Left ventricle myocardium inferior (tissue), 1 donor: ENCODE data around the gene FBXO17. TPM values are rescaled to one million over a fixed set of nuclear protein-coding genes. Genes with fewer than 3 reads are reported as not detected.

Source experiments
- DNase-seq: peaks from one replicate; pipeline ENCODE4 v3.0.0-alpha.2; 2020
- H3K27ac ChIP-seq: fragments of 200-600 bp; replicated peaks from 2 replicates; pipeline ENCODE4 v1.8.0; 2021
- H3K27me3 ChIP-seq: fragments of 200-600 bp; 2 replicates; pipeline ENCODE4 v1.8.0; 2021; ENCODE audit warnings: low read depth
- H3K36me3 ChIP-seq: fragments of 200-600 bp; 2 replicates; pipeline ENCODE4 v1.8.0; 2021
- H3K4me1 ChIP-seq: fragments of 200-600 bp; 2 replicates; pipeline ENCODE4 v1.8.0; 2021
- H3K4me3 ChIP-seq: fragments of 200-600 bp; 2 replicates; pipeline ENCODE4 v1.8.0; 2021; ENCODE audit warnings: mild to moderate bottlenecking, moderate library complexity
- H3K9me3 ChIP-seq: fragments of 200-600 bp; replicated peaks from 2 replicates; pipeline ENCODE4 v1.8.0; 2021
- intact Hi-C: fragments of 100-400 bp; cut with micrococcal nuclease; formaldehyde crosslinking; loops from one replicate; pipeline ENCODE4 v1.11.0; 2022
- total RNA-seq: library from RNA; stranded (reverse); fragmentation: NEBNext Ultra II Directional; extraction: Animal tissue kit (Norgen Biotek cat#: 25700); gene quantifications from one replicate; pipeline ENCODE4 v1.2.1, GENCODE V29; 2021
- TF ChIP-seq, protein P1 (sequence below): fragments of 200-600 bp; IDR thresholded peaks from 2 replicates; pipeline ENCODE4 v1.8.0; 2021; ENCODE audit warnings: antibody characterized with exemption, mild to moderate bottlenecking, borderline replicate concordance
- donor health status: DM: no; HTN: yes; CAD: no; lungs with severe emphysema.

Gene FBXO17
- total RNA-seq, 1 donor from 2014 or later, result 3.0 TPM

DNA sequence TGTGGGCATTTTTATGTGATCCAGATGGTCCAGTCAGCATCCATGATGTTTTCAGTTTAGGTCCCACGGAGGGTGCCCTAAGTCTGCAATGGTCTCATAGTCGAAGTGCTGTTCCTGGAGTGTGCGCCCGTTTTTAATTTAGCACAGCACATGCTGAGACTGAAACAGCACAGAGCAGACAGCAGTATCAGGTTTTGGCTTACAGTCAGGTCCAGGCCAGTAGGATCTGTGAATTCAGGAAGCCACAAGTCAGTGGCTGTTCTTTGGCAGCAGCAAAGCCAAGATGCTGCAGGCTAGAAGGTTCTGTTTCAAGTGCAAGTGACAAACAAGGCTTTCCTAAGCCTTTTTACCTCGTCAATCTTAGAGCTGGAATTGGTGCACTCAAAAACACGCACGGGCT, 38.5 kb upstream of the FBXO17 start:
- Histone ChIP-seq H3K9me3 (no peaks in the 10 kb centered on the region), H3K36me3 (no peaks in the 10 kb centered on the region), H3K27me3 (no peaks in the 10 kb centered on the region), H3K27ac (no peak overlapping the region), H3K4me1 (no peaks in the 10 kb centered on the region), H3K4me3 (no peak overlapping the region)
- TF ChIP-seq, protein P1, sequence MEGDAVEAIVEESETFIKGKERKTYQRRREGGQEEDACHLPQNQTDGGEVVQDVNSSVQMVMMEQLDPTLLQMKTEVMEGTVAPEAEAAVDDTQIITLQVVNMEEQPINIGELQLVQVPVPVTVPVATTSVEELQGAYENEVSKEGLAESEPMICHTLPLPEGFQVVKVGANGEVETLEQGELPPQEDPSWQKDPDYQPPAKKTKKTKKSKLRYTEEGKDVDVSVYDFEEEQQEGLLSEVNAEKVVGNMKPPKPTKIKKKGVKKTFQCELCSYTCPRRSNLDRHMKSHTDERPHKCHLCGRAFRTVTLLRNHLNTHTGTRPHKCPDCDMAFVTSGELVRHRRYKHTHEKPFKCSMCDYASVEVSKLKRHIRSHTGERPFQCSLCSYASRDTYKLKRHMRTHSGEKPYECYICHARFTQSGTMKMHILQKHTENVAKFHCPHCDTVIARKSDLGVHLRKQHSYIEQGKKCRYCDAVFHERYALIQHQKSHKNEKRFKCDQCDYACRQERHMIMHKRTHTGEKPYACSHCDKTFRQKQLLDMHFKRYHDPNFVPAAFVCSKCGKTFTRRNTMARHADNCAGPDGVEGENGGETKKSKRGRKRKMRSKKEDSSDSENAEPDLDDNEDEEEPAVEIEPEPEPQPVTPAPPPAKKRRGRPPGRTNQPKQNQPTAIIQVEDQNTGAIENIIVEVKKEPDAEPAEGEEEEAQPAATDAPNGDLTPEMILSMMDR, result no peak
- intact Hi-C loops, result no loop called here
- DNase-seq, result no peak

DNA sequence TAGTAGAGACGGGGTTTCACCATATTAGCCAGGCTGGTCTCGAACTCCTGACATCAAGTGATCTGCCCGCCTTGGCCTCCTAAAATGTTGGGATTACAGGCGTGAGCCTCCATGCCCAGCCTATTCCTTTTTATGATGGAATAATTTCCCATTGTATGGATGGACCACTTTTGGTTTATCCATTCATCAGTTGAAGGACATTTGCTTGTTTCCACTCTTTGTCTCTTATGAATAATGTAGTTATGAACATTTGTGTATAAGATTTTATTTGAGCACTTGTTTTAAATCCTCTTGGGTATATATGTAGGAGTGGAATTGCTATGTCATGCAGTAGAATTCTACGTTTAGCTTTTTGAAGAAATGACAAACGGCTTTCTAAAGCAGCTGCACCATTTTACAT, 33.5 kb upstream of the FBXO17 start:
- Histone ChIP-seq H3K27ac (no peak overlapping the region), H3K27me3 (peaks cover 12% of the 10 kb centered on the region), H3K36me3 (no peaks in the 10 kb centered on the region), H3K9me3 (no peaks in the 10 kb centered on the region), H3K4me1 (no peaks in the 10 kb centered on the region), H3K4me3 (no peak overlapping the region)
- no peak for DNase-seq
- intact Hi-C loops, result no loop called here
- TF ChIP-seq, protein P1, result no peak

DNA sequence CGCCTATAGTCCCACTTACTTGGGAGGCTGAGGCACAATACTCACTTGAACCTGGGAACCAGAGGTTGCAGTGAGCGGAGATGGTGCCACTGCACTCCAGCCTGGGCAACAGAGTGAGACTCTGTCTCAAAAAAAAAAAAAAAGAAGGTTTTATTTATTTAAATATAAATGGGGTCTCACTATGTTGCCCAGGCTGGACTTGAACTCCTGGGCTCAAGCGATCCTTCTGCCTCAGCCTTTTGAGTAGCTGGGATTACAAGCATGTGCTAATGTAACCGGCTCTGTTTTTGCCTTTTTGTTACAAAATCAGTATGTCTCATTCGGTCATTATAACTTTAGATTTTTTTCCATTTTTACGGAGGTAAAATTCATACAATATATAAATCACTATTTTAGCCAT, 32.6 kb upstream of the FBXO17 start:
- intact Hi-C loops, result no loop called here
- no peaks in the 10 kb centered on the region for H3K9me3 ChIP-seq
- no peak overlapping the region for H3K4me3 ChIP-seq
- no peaks in the 10 kb centered on the region for H3K4me1 ChIP-seq
- H3K27ac ChIP-seq, result no peak overlapping the region
- no peaks in the 10 kb centered on the region for H3K36me3 ChIP-seq
- no peak for DNase-seq
- peaks cover 14% of the 10 kb centered on the region for H3K27me3 ChIP-seq
- TF ChIP-seq, protein P1, result no peak

DNA sequence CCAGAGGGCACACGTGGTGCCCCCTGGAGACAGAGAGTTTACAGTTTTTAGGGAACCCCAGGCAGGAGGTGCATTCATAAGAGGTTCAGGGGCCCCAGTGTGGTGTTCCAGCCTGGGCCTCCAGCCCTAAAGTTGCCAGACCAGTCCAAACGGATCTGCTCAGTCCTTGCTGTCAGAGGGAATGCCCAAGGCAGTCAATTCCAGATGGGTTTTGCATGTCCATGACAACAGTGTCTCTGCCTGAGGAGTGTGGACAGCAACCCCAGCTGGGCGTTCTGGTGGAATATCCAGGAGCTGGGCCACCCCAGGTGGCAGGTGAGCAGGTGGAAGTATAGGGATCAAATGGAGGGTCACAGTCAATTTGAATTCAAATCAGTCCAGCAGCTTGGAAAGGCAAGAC, 31.6 kb upstream of the FBXO17 start:
- H3K36me3 ChIP-seq, result no peaks in the 10 kb centered on the region
- H3K27me3 ChIP-seq, result peaks cover 22% of the 10 kb centered on the region
- intact Hi-C loops, result no loop called here
- H3K4me1 ChIP-seq, result no peaks in the 10 kb centered on the region
- TF ChIP-seq, protein P1, result no peak
- no peaks in the 10 kb centered on the region for H3K9me3 ChIP-seq
- no peak for DNase-seq
- no peak overlapping the region for H3K4me3 ChIP-seq
- H3K27ac ChIP-seq, result no peak overlapping the region

DNA sequence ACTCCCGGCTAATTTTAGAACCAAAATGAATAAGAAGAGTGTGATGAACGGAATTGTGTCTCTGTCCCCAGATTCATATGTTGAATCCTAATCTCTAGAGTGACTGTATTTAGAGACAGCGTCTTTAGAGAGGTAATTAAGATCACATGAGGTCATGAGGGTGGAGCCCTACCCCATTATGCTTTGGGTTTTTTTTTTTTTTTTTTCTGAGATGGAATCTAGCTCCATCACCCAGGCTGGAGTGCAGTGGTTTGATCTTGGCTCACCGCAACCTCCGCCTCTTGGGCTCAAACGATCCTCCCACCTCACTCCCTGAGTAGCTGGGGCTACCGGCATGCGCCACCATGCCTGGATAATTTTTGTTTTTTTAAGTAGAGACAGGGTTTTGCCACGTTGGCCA, 28.9 kb upstream of the FBXO17 start:
- no peak for DNase-seq
- no peak overlapping the region for H3K27ac ChIP-seq
- peaks cover 47% of the 10 kb centered on the region for H3K27me3 ChIP-seq
- no peaks in the 10 kb centered on the region for H3K9me3 ChIP-seq
- TF ChIP-seq, protein P1, result no peak
- no peaks in the 10 kb centered on the region for H3K36me3 ChIP-seq
- no peak overlapping the region for H3K4me3 ChIP-seq
- intact Hi-C loops, result no loop called here
- H3K4me1 ChIP-seq, result no peaks in the 10 kb centered on the region

DNA sequence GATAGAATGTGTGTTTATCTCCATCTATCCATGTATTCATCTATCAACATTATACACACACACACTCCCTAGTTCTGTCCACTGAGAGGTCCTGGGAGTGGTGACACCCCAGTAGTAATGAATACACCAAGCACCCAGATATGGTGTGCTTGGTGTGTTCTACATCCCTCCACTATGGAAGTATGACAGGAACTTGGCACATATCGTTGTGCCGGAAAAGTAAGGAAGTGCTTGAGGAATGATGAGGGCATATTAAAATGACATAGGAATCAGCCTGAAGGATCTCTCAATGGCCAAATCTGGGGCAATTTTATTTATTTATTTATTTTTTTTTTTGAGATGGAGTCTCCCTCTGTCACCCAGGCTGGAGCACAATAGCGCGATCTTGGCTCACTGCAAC, 28.3 kb upstream of the FBXO17 start:
- Histone ChIP-seq H3K9me3 (no peaks in the 10 kb centered on the region), H3K4me3 (no peak overlapping the region), H3K4me1 (no peaks in the 10 kb centered on the region), H3K36me3 (no peaks in the 10 kb centered on the region), H3K27me3 (peaks cover 52% of the 10 kb centered on the region), H3K27ac (no peak overlapping the region)
- intact Hi-C loops, result no loop called here
- TF ChIP-seq, protein P1, result no peak
- no peak for DNase-seq
